Cardiac muscle cell (in vitro differentiated cells and primary cell): ENCODE results near the gene CRYBG2. TPM values are rescaled to one million over a fixed set of nuclear protein-coding genes. Genes with fewer than 3 reads are reported as not detected.
A peak's percentile ranks its signal among the peaks of the same experiment; 100 is the strongest.

Source experiments
- DNase-seq, 2 donors: peaks; one replicate each; pipeline versions ENCODE4 v3.0.0 to v3.0.0-alpha.2; 2010 to 2017; ENCODE audit warnings: low read depth in 1 of 2, low spot score in 1 of 2
- H3K27ac ChIP-seq: fragments of 200-600 bp; sonication (generic); 2 replicates; pipeline ENCODE4 v1.5.1; 2016
- H3K27me3 ChIP-seq: fragments of 200-600 bp; sonication (generic); 2 replicates; pipeline ENCODE4 v1.6.0; 2016; ENCODE audit warnings: control low read depth
- H3K36me3 ChIP-seq: fragments of 200-600 bp; sonication (generic); 2 replicates; pipeline ENCODE4 v1.5.1; 2016; ENCODE audit warnings: control low read depth
- H3K4me1 ChIP-seq: fragments of 200-600 bp; sonication (generic); 2 replicates; pipeline ENCODE4 v1.8.1; 2017; ENCODE audit warnings: low read depth, mild to moderate bottlenecking, mixed run types
- H3K4me3 ChIP-seq: fragments of 200-600 bp; sonication (generic); 2 replicates; pipeline ENCODE4 v1.5.1; 2016; ENCODE audit warnings: mild to moderate bottlenecking
- H3K9me3 ChIP-seq: fragments of 200-600 bp; sonication (generic); 2 replicates; pipeline ENCODE4 v1.5.1; 2017; ENCODE audit warnings: low read depth, mild to moderate bottlenecking, control low read depth
- CTCF ChIP-seq: IDR thresholded peaks from 2 replicates; pipeline ENCODE4 v1.5.1; 2012; ENCODE audit warnings: low read depth, mild to moderate bottlenecking, low read length
- polyA plus RNA-seq: library from polyadenylated mRNA; unstranded; fragments of >200 nt; fragmentation: Nextera tagmentation; extraction: Ambion mirVana; gene quantifications from 2 replicates; pipeline ENCODE4 v1.2.1, GENCODE V29; 2016
- total RNA-seq: library from RNA; depleted of rRNA; stranded (reverse); fragments of >200 nt; gene quantifications from 2 replicates; pipeline ENCODE4 v1.2.3, GENCODE V29; 2016

Gene CRYBG2
- total and polyA plus RNA-seq, 2 experiments from 2014 or later: 0.06 to 1.7 TPM

- no peak overlapping the region for H3K4me3 ChIP-seq
- H3K4me1 ChIP-seq: no peaks in the 10 kb centered on the region
- H3K36me3 ChIP-seq: no peaks in the 10 kb centered on the region
- no peaks in the 10 kb centered on the region for H3K9me3 ChIP-seq
- H3K27ac ChIP-seq: no peak overlapping the region
- TF ChIP-seq CTCF: peak; percentile 87
- DNase-seq: peak; percentile 86 to 88
- no peaks in the 10 kb centered on the region for H3K27me3 ChIP-seq
These were observed 32.5 kb downstream of the CRYBG2 start for GRCh38 chr1:26321315-26322041.

DNA sequence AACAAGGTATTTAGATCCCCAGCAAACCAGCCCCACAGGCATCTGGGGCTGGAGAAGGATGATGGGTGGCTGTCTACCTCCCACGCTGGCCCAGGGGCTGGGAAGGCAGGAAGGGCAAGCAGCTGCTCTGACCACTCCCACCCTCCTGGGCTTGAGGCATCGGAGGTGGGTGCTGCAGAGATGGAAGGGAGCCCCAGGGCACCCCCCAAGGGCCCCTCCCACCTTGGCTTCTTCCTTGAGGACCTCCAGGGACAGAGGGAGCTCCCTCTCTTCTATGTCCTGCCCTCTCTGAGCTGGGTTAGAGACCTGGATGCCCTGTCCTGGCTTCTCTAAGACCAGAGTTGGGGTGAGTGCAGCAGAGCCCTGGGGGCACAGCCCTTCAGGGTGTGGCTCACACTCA lies 33.0 kb downstream of the CRYBG2 start:
- H3K27ac ChIP-seq: no peak overlapping the region
- DNase-seq: no peak
- no peaks in the 10 kb centered on the region for H3K4me1 ChIP-seq

GRCh38 chr1:26318338-26319064 lies 35.4 kb downstream of the CRYBG2 start:
- no peak for TF ChIP-seq CTCF
- Histone ChIP-seq H3K27me3 (no peaks in the 10 kb centered on the region), H3K36me3 (no peaks in the 10 kb centered on the region), H3K9me3 (no peaks in the 10 kb centered on the region), H3K4me3 (no peak overlapping the region), H3K4me1 (no peaks in the 10 kb centered on the region), H3K27ac (no peak overlapping the region)
- DNase-seq: no peak

More for the DNA sequence above, 33.0 kb downstream of the CRYBG2 start:
- no peaks in the 10 kb centered on the region for H3K36me3 ChIP-seq
- H3K27me3 ChIP-seq: no peaks in the 10 kb centered on the region
- no peak for TF ChIP-seq CTCF
- H3K9me3 ChIP-seq: no peaks in the 10 kb centered on the region
- no peak overlapping the region for H3K4me3 ChIP-seq

DNA sequence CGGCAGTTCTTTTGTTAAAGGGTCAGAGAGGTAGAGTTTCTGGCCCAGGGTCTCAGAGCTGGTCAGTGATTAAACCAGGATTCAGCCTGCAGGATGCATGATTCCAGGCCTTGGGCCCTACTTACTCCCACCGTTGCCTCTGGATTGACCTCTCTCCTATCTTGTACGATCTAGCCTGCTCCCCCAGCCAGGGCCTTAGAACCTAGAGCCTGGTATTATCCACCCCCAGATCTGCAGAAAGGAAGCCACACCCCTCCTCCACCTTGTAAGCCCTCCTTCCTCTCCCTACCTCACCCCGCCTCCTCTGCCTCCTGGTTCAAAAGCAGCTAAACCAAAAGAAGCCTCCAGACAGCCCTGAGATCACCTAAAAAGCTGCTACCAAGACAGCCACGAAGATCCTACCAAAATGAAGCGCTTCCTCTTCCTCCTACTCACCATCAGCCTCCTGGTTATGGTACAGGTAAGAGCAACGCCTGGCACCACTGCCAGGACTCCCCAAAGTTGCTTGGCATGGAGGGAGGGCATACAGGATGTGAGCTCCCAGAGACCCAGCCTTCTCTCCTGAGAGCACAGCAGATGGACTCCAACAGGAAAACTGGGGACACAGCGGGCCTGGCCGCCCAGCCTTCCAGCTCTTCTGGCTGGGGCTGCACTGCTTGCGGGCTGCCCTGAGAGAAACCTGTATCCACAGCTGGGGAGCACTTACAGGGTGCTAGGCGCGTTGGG lies 36.2 kb downstream of the CRYBG2 start, which contains the start of gene CD52:
Gene CD52, plus strand, starts transcription at position 347 of the 726 bp plus-strand sequence. Its CDS starts 60 bp downstream, at position 407.
- Histone ChIP-seq H3K36me3 (no peaks in the 10 kb centered on the region), H3K9me3 (no peaks in the 10 kb centered on the region), H3K4me1 (no peaks in the 10 kb centered on the region), H3K27me3 (no peaks in the 10 kb centered on the region), H3K27ac (no peak within 1 kb of the TSS), H3K4me3 (no peak within 1 kb of the TSS)
- DNase-seq: no peak
- TF ChIP-seq CTCF: no peak

- H3K4me3 ChIP-seq: no peak overlapping the region
- H3K4me1 ChIP-seq: no peaks in the 10 kb centered on the region
- H3K27ac ChIP-seq: no peak overlapping the region
- no peak for DNase-seq
- no peaks in the 10 kb centered on the region for H3K36me3 ChIP-seq
- TF ChIP-seq CTCF: no peak
- no peaks in the 10 kb centered on the region for H3K27me3 ChIP-seq
- no peaks in the 10 kb centered on the region for H3K9me3 ChIP-seq
These were observed 36.8 kb downstream of the CRYBG2 start for GRCh38 chr1:26317146-26317545.
